ENCODE results near the gene AQP12B.
"Not testable (repeated sequence)": the region's sequence is repeated elsewhere in the genome, so short reads cannot be mapped to it uniquely, and the experiment has no call there.

The AQP12B gene

DNA sequence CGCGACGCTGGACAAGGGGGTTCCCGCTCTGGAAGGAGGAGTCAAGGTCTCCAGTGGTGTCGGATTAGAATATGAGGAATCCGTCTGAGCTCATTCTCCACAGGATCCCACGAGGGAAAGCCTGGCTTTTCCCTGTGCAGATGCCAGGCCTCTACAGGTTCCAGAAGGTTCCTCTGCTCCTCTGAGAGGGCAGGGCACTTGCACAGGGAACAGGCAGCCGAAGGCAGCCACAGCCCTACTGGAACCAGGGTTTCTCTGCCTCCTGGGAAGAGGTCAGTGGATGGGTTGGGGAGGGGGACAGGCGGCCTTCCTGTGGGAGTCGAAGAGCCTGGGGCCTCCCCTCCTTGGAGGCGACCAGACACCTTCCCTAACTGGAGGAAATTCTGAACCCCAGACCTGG, 7.3 kb upstream of the AQP12B start:
- TF ChIP-seq JUND (IDR thresholded peaks at IDR 0.05; ENCODE audit: low read depth): no peak
- DNase-seq (ENCODE audit: low read depth in 1 of 2, low spot score in 1 of 2): no peak

GRCh38 chr2:240688553-240688919, 5.9 kb upstream of the AQP12B start:
- no peak for DNase-seq (ENCODE audit: low read depth in 1 of 2, low spot score in 1 of 2)
- TF ChIP-seq JUND (IDR thresholded peaks at IDR 0.05; ENCODE audit: low read depth): no peak
- in situ Hi-C loops (cut with HindIII; ENCODE audit: low pct_unique_long_range_greater_than_20kb, low sequenced_read_pairs): no loop called here

More for the DNA sequence above, 7.3 kb upstream of the AQP12B start:
- in situ Hi-C loops (cut with HindIII; ENCODE audit: low pct_unique_long_range_greater_than_20kb, low sequenced_read_pairs): no loop called here

DNA sequence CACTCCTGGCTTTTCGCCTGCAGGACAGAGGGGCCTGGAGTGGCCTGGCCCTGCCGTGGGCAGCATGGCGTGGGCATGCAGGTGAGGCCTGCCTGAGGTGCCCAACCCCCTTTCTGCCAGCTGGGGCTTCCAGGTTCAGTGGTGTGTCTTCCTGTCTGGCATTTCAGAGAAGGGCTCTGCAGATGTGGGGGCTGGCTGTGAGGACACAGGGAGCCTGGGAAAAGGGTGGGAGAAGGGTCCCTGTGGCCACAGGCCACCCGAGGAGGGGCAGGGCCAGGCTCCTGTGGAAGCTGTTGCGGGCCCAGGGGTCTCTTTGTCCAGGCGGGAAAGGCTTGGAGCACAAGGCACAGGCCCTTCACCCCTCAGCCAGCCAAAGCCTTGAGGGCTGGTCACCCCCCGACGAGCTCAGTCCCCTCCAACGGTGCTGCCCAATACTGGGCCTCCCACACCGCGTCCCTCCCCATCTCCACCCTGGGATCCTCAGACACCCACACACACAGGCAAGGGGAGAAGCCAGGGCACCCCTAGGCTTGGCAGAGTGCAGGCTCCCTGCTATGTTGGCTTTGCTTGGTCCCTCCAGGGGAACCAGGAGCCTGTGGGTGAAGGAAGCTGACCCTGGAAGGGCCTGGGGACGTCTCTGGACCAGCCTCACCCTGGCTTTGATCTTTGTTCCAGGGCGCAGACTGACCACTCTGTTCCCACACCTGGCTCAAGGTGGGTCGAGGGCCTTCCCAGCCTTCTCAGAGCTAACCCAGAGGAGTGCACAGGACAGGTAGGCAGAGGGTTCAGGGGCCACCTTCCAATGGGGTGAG, 5.3 kb upstream of the AQP12B start:
- no peak for DNase-seq (ENCODE audit: low read depth in 1 of 2, low spot score in 1 of 2)
- TF ChIP-seq JUND (IDR thresholded peaks at IDR 0.05; ENCODE audit: low read depth): no peak
- in situ Hi-C loops (cut with HindIII; ENCODE audit: low pct_unique_long_range_greater_than_20kb, low sequenced_read_pairs): no loop called here

DNA sequence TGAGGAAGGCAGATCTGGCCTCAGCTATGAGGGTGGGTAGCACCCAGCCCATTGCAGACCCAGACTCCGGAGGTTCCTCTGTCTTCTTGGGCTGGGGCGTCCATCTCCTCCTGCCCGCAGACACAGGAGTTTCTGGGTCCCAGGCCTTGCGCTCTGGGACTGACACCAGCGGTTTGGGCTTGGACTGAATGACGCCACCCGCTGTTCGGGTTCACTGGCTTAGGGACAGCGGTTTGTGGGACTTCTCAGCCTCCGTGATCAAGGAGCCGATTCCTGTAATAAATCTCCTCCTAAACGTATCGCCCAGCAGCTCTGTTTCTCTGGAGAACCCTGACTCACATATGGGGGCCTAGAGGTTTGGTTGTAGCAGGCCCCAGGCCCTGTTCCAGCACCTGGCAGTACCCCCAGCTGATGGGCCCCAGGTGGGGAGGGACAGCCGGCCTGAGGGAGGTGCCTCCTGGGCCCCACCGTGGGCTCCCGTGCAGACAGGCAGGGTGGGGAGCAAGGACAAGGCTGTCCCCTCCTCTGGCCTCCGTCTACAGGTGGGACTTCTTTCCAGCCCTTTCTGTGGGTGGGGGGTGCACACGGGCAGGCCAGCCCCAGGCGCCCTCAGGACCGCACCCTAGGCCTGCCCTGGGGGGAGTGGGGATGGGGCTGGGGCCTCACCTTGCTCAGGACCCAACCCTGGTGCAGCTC, 4.5 kb upstream of the AQP12B start:
- no peak for DNase-seq (ENCODE audit: low read depth in 1 of 2, low spot score in 1 of 2)
- in situ Hi-C loops (cut with HindIII; ENCODE audit: low pct_unique_long_range_greater_than_20kb, low sequenced_read_pairs): no loop called here
- no peak for TF ChIP-seq JUND (IDR thresholded peaks at IDR 0.05; ENCODE audit: low read depth)

DNA sequence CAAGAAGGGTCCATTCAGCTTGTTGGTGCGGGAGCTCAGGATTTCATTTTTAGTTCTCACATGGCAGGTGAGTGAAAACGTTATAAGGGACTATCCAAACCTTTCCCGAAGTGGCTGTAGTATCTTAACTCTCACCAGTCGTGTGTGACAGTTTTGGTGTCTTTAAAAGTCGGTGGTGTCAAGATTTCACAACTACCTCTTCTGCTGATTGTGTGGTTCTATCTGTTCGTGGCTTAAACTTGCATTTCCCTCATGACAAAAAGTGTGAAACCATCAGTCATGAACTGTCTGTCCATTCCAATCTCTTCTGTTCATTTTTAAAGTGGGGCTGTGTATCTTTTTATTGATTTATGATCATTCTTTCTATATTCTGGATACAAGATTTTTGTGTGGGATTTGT, 3.8 kb upstream of the AQP12B start:
- in situ Hi-C loops (cut with HindIII; ENCODE audit: low pct_unique_long_range_greater_than_20kb, low sequenced_read_pairs): no loop called here
- no peak for TF ChIP-seq JUND (IDR thresholded peaks at IDR 0.05; ENCODE audit: low read depth)
- DNase-seq (ENCODE audit: low read depth in 1 of 2, low spot score in 1 of 2): no peak

- no peak for DNase-seq (ENCODE audit: low read depth in 1 of 2, low spot score in 1 of 2)
- no peak for TF ChIP-seq JUND (IDR thresholded peaks at IDR 0.05; ENCODE audit: low read depth)
- in situ Hi-C loops (cut with HindIII; ENCODE audit: low pct_unique_long_range_greater_than_20kb, low sequenced_read_pairs): no loop called here
These were observed 3.2 kb upstream of the AQP12B start for GRCh38 chr2:240685771-240686371.

DNA sequence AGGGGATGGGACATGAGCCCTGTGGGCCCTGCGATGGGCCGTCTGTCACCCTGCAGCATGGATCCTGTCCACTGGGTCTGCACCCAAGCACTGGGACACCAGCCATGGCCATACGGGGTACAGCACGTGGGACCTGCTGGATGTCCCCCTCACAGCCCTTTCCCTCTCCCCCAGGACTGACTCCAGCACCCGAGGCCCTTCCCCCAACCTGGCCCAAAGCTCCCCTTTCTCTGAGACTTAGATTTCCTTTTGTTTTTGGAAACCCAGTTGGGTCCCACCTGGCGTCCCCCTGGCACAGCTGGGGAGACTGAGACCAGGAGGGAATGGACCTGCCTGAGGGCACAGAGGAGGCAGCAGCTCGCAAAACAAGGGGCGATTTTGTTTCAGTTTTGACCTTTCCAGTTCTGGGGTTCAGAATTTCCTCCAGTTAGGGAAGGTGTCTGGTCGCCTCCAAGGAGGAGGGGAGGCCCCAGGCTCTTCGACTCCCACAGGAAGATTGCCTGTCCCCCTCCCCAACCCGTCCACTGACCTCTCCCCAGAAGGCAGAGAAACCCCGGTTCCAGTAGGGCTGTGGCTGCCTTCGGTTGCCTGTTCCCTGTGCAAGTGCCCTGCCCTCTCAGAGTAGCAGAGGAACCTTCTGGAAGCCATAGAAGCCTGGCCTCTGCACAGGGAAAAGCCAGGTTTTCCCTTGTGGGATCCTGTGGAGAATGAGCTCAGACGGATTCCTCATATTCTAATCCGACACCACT, 1.5 kb upstream of the AQP12B start:
- in situ Hi-C loops (cut with HindIII; ENCODE audit: low pct_unique_long_range_greater_than_20kb, low sequenced_read_pairs); DNase-seq (ENCODE audit: low read depth in 1 of 2, low spot score in 1 of 2): not testable (repeated sequence)

DNA sequence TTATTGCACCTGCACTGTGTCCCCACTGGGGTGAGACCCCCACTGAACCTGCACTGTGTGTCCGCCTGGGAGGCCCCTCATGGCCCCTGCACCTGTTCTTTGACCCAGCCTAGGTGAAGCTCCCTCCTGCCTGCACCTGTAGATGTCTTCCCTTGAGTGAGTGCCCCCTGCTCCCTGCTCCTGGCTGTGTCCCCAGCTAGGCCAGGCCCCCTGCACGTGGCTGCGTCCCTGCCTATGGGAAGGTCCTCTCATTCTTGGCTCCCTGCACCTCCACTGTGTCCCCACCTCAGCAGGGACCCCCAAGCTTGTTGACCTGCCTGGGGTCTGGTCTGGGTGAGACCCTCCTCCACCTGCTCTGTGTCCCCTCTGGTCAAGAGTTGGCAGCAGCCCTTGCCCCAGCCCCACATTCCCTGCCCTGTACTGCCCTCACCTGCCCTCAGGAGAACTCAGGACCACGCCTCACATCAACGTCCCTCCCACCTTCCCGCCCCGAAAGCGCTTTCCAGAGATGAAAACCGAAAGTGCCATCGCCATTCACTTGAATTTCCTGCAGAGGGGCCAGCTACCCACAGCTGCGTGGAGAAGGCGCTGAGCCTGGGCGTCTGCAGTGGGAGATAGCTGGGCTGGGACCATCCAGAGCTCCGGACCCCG, 769 bp upstream of the AQP12B start:
- in situ Hi-C loops (cut with HindIII; ENCODE audit: low pct_unique_long_range_greater_than_20kb, low sequenced_read_pairs); DNase-seq (ENCODE audit: low read depth in 1 of 2, low spot score in 1 of 2): not testable (repeated sequence)

- in situ Hi-C loops (cut with HindIII; ENCODE audit: low pct_unique_long_range_greater_than_20kb, low sequenced_read_pairs); DNase-seq (ENCODE audit: low read depth in 1 of 2, low spot score in 1 of 2): not testable (repeated sequence)
These were observed 2.5 kb downstream of the AQP12B start for GRCh38 chr2:240680185-240680584.

- in situ Hi-C loops (cut with HindIII; ENCODE audit: low pct_unique_long_range_greater_than_20kb, low sequenced_read_pairs); DNase-seq (ENCODE audit: low read depth in 1 of 2, low spot score in 1 of 2): not testable (repeated sequence)
These were observed 3.8 kb downstream of the AQP12B start for GRCh38 chr2:240678909-240679308.

GRCh38 chr2:240678043-240678442, 4.6 kb downstream of the AQP12B start:
- DNase-seq (ENCODE audit: low read depth in 1 of 2, low spot score in 1 of 2); in situ Hi-C loops (cut with HindIII; ENCODE audit: low pct_unique_long_range_greater_than_20kb, low sequenced_read_pairs): not testable (repeated sequence)

DNA sequence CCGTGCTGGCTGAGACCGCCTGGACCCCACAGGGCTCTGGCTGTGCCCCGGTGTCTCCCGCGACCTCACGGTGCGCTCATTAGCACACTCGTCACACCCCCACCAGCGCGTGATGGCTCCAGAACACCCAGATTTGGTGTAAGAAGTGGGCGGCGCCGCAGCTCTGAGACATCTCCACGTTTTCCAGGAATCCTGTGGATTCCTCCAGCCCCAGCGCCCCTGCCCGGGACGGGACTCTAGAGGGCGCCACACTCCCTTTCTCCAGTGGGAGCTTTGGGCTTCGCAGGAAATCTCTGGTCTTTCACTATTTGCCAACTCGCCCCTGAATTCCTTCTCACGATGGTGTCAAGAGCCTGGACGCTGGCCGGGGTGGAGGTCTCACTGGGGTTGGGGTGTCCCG, 7.3 kb downstream of the AQP12B start:
- DNase-seq (ENCODE audit: low read depth in 1 of 2, low spot score in 1 of 2); in situ Hi-C loops (cut with HindIII; ENCODE audit: low pct_unique_long_range_greater_than_20kb, low sequenced_read_pairs): not testable (repeated sequence)

DNA sequence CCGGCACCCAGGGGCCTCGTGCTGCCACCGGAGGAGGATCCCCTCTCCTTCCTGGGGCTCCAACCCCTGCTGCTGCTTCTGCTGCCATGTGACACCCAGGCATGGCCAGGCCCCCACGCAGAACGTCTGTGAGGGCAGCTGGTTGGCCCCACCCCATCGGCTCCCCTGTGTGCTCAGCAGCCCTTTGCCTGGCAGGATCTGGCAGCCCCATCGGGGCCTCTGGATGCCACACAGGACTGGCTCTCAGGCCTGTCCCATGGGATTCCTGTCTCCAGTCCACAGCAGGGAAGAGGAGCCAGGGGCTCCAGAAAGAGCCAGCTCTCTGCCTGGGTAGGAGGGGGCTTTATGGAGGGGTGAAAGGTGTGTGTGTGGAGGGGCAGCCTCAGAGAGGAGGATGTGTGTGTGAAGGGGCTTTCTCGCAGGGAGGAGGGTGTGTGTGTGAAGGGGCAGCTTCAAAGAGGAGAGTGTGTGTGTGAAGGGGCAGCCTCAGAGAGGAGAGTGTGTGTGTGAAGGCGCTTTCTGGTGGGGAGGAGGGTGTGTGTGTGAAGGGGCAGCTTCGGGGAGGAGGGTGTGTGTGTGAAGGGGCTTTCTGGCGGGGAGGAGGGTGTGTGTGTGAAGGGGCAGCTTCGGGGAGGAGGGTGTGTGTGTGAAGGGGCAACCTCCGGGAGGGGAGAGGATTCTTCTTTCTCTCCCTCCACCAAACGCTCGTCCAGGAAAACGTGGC, 8.1 kb downstream of the AQP12B start:
- DNase-seq (ENCODE audit: low read depth in 1 of 2, low spot score in 1 of 2); in situ Hi-C loops (cut with HindIII; ENCODE audit: low pct_unique_long_range_greater_than_20kb, low sequenced_read_pairs): not testable (repeated sequence)
